Astrocyte (in vitro differentiated cells and primary cell): ENCODE measurements around the gene MTCH2. TPM values are rescaled to one million over a fixed set of nuclear protein-coding genes. Genes with fewer than 3 reads are reported as not detected.

Experiments used
- DNase-seq: peaks from one replicate; pipeline ENCODE4 v3.0.0-alpha.2; 2010; ENCODE audit warnings: low read depth
- FAIRE-seq: peaks from 2 replicates; lab custom pipeline; 2011; peaks lifted over from hg19 to GRCh38; lab: Jason Lieb, UNC
- H2AFZ ChIP-seq: 2 replicates; pipeline ENCODE4 v1.6.0; 2012; ENCODE audit warnings: low read depth, low read length, inconsistent platforms
- H3K27ac ChIP-seq: 2 replicates; pipeline ENCODE4 v1.5.1; 2011; ENCODE audit warnings: low read depth, low read length, inconsistent platforms
- H3K27me3 ChIP-seq: 2 replicates; pipeline ENCODE4 v1.6.0; 2011; ENCODE audit warnings: low read length, inconsistent platforms; ENCODE audit not compliant: insufficient read depth
- H3K36me3 ChIP-seq: 2 replicates; pipeline ENCODE4 v1.5.1; 2011; ENCODE audit warnings: low read length, inconsistent platforms; ENCODE audit not compliant: insufficient read depth
- H3K4me1 ChIP-seq: 2 replicates; pipeline ENCODE4 v1.5.1; 2011; ENCODE audit warnings: low read length, inconsistent platforms; ENCODE audit not compliant: insufficient read depth
- H3K4me2 ChIP-seq: 2 replicates; pipeline ENCODE4 v1.6.0; 2012; ENCODE audit warnings: low read length, inconsistent platforms
- H3K4me3 ChIP-seq: 2 replicates; pipeline ENCODE4 v1.5.1; 2011; ENCODE audit warnings: low read depth, mild to moderate bottlenecking, low read length, inconsistent platforms; ENCODE audit not compliant: insufficient read depth
- H3K79me2 ChIP-seq: 2 replicates; pipeline ENCODE4 v1.6.0; 2012; ENCODE audit warnings: mild to moderate bottlenecking, low read length, inconsistent platforms; ENCODE audit not compliant: insufficient read depth
- H3K9ac ChIP-seq: 2 replicates; pipeline ENCODE4 v1.6.0; 2012; ENCODE audit warnings: mild to moderate bottlenecking, low read length, inconsistent platforms
- H3K9me3 ChIP-seq: 2 replicates; pipeline ENCODE4 v1.5.1; 2012; ENCODE audit warnings: low read depth, mild to moderate bottlenecking, low read length, inconsistent platforms; ENCODE audit not compliant: insufficient read depth
- H4K20me1 ChIP-seq: 2 replicates; pipeline ENCODE4 v1.6.0; 2012; ENCODE audit warnings: low read length, inconsistent platforms; ENCODE audit not compliant: insufficient read depth
- H3K27ac Mint-ChIP-seq: one replicate; pipeline ENCODE4 v1.8.0; 2021; ENCODE audit warnings: mild to moderate bottlenecking, mixed read lengths; ENCODE audit not compliant: unreplicated experiment
- H3K27me3 Mint-ChIP-seq: one replicate; pipeline ENCODE4 v1.8.0; 2021; ENCODE audit warnings: low read depth, mixed read lengths; ENCODE audit not compliant: unreplicated experiment
- H3K36me3 Mint-ChIP-seq: one replicate; pipeline ENCODE4 v1.8.0; 2021; ENCODE audit warnings: low read depth, mixed read lengths; ENCODE audit not compliant: unreplicated experiment
- H3K4me1 Mint-ChIP-seq: one replicate; pipeline ENCODE4 v1.8.0; 2021; ENCODE audit warnings: low read depth, mixed read lengths; ENCODE audit not compliant: unreplicated experiment
- H3K4me3 Mint-ChIP-seq: one replicate; pipeline ENCODE4 v1.8.0; 2021; ENCODE audit warnings: mild to moderate bottlenecking, moderate library complexity, mixed read lengths; ENCODE audit not compliant: unreplicated experiment
- H3K9me3 Mint-ChIP-seq: one replicate; pipeline ENCODE4 v1.8.0; 2021; ENCODE audit warnings: mild to moderate bottlenecking, mixed read lengths; ENCODE audit not compliant: unreplicated experiment
- CTCF ChIP-seq: IDR thresholded peaks from 2 replicates; pipeline ENCODE4 v1.5.1; 2011; ENCODE audit warnings: low read depth, mild to moderate bottlenecking, inconsistent platforms, low read length, moderate library complexity; ENCODE audit not compliant: insufficient read depth
- EZH2 ChIP-seq: IDR thresholded peaks from 2 replicates; pipeline ENCODE4 v1.6.1; 2012; ENCODE audit warnings: mild to moderate bottlenecking, low read length, inconsistent platforms; ENCODE audit not compliant: insufficient read depth
- total RNA-seq: library from RNA; stranded (reverse); gene quantifications from 2 replicates; pipeline ENCODE4 v1.2.1, GENCODE V29; 2021

The MTCH2 gene
- total RNA-seq, 1 donor from 2014 or later: 103 TPM

GRCh38 chr11:47586098-47586855 is 56.1 kb downstream of the MTCH2 start, which contains the start of gene FAM180B:
Gene FAM180B, plus strand, starts transcription at chr11:47586678. Its CDS starts 91 bp downstream, at chr11:47586769.
- Mint-ChIP-seq H3K36me3 (peaks cover 31% of the 10 kb centered on the region), H3K27ac (no peak within 1 kb of the TSS), H3K4me1 (no peaks in the 10 kb centered on the region), H3K9me3 (no peaks in the 10 kb centered on the region), H3K27me3 (peaks cover 5% of the 10 kb centered on the region), H3K4me3 (no peak within 1 kb of the TSS)
- no peak for DNase-seq
- Histone ChIP-seq H4K20me1 (peaks cover 11% of the 10 kb centered on the region), H3K27me3 (peaks cover 4% of the 10 kb centered on the region), H3K79me2 (no peaks in the 10 kb centered on the region), H2AFZ (no peak within 1 kb of the TSS), H3K4me1 (no peaks in the 10 kb centered on the region), H3K9me3 (no peaks in the 10 kb centered on the region), H3K4me3 (no peak within 1 kb of the TSS), H3K4me2 (no peak within 1 kb of the TSS), H3K9ac (no peak within 1 kb of the TSS), H3K36me3 (peaks cover 20% of the 10 kb centered on the region), H3K27ac (no peak within 1 kb of the TSS)
- no peak for TF ChIP-seq EZH2
- TF ChIP-seq CTCF: no peak
- no peak for FAIRE-seq

- FAIRE-seq (no peak), DNase-seq (no peak)
- Histone ChIP-seq H2AFZ (no peak overlapping the region), H3K4me2 (no peak overlapping the region), H3K4me1 (peaks cover 6% of the 10 kb centered on the region), H3K27ac (no peak overlapping the region), H3K36me3 (peaks cover 20% of the 10 kb centered on the region), H4K20me1 (peaks cover 11% of the 10 kb centered on the region), H3K9ac (no peak overlapping the region), H3K9me3 (no peaks in the 10 kb centered on the region), H3K4me3 (no peak overlapping the region), H3K27me3 (no peaks in the 10 kb centered on the region), H3K79me2 (peaks cover 21% of the 10 kb centered on the region)
- H3K36me3 Mint-ChIP-seq: peaks cover 30% of the 10 kb centered on the region
- no peaks in the 10 kb centered on the region for H3K9me3 Mint-ChIP-seq
- TF ChIP-seq EZH2 (no peak), CTCF (no peak)
- H3K27me3 Mint-ChIP-seq: peaks cover 2% of the 10 kb centered on the region
- H3K4me3 Mint-ChIP-seq: peak overlapping the region; percentile 68
- H3K27ac Mint-ChIP-seq: no peak overlapping the region
- H3K4me1 Mint-ChIP-seq: peaks cover 6% of the 10 kb centered on the region
These were observed 58.5 kb downstream of the MTCH2 start for GRCh38 chr11:47583844-47584243.
